K562 (cell line): ENCODE measurements around the gene MDC1. TPM values are rescaled to one million over a fixed set of nuclear protein-coding genes. Genes with fewer than 3 reads are reported as not detected.
A peak's percentile ranks its signal among the peaks of the same experiment; 100 is the strongest.

Source experiments
- ETV1 ChIP-seq: fragments of 450-650 bp; conservative IDR thresholded peaks from 2 replicates; pipeline ENCODE4 v1.6.1; 2016; ENCODE audit warnings: missing genetic modification characterization, control low read depth, low read depth, missing compliant biosample characterization
- GABPB1 ChIP-seq: sonication (generic); formaldehyde crosslinking; IDR thresholded peaks from 2 replicates; pipeline ENCODE4 v1.8.0; 2022; ENCODE audit warnings: mild to moderate bottlenecking, missing genetic modification reagents
- PTBP1 ChIP-seq: fragments of 200-400 bp; formaldehyde crosslinking; IDR thresholded peaks from 2 replicates; pipeline ENCODE4 v1.6.1; 2017; ENCODE audit warnings: low read depth, low read length
- ZNF140 ChIP-seq: fragments of 250-450 bp; sonication (Bioruptor Pico); IDR thresholded peaks from 2 replicates; pipeline ENCODE4 v1.8.0; 2021; ENCODE audit warnings: moderate library complexity, mild to moderate bottlenecking, inconsistent platforms
- ZNF175 ChIP-seq: fragments of 200-800 bp; sonication (Bioruptor generic); IDR thresholded peaks from 2 replicates; pipeline ENCODE4 v1.6.1; 2016; ENCODE audit warnings: low read depth, mild to moderate bottlenecking, missing genetic modification characterization, missing compliant biosample characterization
- polyA plus RNA-seq, 8 experiments: library from polyadenylated mRNA; depleted of rRNA in 4 of 8; stranded (reverse) in 5 of 8; unstranded in 3 of 8; fragments of >200 nt; fragmentation: Nextera tagmentation in 2 of 8; fragmentation: Illumina TruSeq in 1 of 8; extraction: Ambion mirVana in 2 of 8; extraction: Trizol in 1 of 8; gene quantifications; 2 replicates each; pipeline versions ENCODE4 v1.2.1 to v1.2.3, GENCODE V29; 2011 to 2014; ENCODE audit warnings: inconsistent platforms in 1 of 8, missing spikeins in 1 of 8
- total RNA-seq, 7 experiments: library from RNA; depleted of rRNA in 6 of 7; stranded (reverse); fragments of >200 nt in 6 of 7; fragmentation: Illumina TruSeq in 2 of 7; extraction: Trizol in 2 of 7; gene quantifications; 2 replicates each; pipeline versions ENCODE4 v1.2.1 to v1.2.3, GENCODE V29; 2011 to 2021; ENCODE audit warnings: low replicate concordance in 1 of 7
- TF ChIP-seq, protein P1 (sequence below): fragments of 200-600 bp; sonication (generic); IDR thresholded peaks from one replicate; pipeline ENCODE4 v1.6.1; 2012; ENCODE audit warnings: mild to moderate bottlenecking, low read depth, low read length, inconsistent platforms
- TF ChIP-seq, protein P2 (sequence below): sonication (generic); formaldehyde crosslinking; IDR thresholded peaks from 2 replicates; pipeline ENCODE4 v1.8.1; 2023; ENCODE audit warnings: missing genetic modification reagents, mild to moderate bottlenecking, borderline replicate concordance

Gene MDC1
- total and polyA plus RNA-seq, 9 of the 15 experiments (the other 6 are each of a cell fraction or from before 2014, with no cell fraction given): 8.2 to 114 (median 20.0) TPM

DNA sequence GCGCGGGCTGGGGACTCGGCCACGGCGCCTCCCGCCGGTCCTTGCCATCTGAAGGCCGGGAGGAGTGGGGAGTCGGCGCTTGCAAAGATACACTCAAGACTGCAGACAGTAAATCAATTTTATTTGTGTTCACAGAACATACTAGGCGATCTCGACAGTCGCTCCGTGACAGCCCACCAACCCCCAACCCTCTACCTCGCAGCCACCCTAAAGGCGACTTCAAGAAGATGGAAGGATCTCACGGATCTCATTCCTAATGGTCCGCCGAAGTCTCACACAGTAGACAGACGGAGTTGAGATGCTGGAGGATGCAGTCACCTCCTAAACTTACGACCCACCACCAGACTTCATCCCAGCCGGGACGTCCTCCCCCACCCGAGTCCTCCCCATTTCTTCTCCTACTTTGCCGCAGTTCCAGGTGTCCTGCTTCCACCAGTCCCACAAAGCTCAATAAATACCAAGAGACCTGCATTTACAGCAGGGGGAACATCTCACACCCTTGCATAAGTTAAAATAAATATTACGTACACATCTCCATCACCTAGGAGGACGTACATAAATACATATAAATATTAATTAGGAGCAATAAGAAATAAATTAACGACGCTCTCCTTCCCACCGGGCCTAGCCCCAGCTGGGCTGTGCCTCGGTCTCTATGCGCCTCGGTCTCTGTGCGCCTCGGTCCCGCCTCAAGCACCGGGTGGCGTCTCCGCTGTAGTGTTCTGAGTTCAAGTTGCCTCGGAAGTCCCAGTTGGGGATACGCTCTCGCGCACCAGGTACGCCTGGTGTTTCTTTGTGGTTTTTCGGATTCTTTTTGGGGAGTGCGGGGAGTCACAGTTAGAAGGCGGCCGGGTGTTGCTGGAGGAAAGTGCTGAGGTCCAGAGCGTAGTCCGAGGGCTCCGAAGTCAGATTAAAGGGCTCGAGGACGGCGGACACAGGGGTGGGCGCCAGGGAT is 26.3 kb upstream of the MDC1 start (continued):
- TF ChIP-seq, protein P1, sequence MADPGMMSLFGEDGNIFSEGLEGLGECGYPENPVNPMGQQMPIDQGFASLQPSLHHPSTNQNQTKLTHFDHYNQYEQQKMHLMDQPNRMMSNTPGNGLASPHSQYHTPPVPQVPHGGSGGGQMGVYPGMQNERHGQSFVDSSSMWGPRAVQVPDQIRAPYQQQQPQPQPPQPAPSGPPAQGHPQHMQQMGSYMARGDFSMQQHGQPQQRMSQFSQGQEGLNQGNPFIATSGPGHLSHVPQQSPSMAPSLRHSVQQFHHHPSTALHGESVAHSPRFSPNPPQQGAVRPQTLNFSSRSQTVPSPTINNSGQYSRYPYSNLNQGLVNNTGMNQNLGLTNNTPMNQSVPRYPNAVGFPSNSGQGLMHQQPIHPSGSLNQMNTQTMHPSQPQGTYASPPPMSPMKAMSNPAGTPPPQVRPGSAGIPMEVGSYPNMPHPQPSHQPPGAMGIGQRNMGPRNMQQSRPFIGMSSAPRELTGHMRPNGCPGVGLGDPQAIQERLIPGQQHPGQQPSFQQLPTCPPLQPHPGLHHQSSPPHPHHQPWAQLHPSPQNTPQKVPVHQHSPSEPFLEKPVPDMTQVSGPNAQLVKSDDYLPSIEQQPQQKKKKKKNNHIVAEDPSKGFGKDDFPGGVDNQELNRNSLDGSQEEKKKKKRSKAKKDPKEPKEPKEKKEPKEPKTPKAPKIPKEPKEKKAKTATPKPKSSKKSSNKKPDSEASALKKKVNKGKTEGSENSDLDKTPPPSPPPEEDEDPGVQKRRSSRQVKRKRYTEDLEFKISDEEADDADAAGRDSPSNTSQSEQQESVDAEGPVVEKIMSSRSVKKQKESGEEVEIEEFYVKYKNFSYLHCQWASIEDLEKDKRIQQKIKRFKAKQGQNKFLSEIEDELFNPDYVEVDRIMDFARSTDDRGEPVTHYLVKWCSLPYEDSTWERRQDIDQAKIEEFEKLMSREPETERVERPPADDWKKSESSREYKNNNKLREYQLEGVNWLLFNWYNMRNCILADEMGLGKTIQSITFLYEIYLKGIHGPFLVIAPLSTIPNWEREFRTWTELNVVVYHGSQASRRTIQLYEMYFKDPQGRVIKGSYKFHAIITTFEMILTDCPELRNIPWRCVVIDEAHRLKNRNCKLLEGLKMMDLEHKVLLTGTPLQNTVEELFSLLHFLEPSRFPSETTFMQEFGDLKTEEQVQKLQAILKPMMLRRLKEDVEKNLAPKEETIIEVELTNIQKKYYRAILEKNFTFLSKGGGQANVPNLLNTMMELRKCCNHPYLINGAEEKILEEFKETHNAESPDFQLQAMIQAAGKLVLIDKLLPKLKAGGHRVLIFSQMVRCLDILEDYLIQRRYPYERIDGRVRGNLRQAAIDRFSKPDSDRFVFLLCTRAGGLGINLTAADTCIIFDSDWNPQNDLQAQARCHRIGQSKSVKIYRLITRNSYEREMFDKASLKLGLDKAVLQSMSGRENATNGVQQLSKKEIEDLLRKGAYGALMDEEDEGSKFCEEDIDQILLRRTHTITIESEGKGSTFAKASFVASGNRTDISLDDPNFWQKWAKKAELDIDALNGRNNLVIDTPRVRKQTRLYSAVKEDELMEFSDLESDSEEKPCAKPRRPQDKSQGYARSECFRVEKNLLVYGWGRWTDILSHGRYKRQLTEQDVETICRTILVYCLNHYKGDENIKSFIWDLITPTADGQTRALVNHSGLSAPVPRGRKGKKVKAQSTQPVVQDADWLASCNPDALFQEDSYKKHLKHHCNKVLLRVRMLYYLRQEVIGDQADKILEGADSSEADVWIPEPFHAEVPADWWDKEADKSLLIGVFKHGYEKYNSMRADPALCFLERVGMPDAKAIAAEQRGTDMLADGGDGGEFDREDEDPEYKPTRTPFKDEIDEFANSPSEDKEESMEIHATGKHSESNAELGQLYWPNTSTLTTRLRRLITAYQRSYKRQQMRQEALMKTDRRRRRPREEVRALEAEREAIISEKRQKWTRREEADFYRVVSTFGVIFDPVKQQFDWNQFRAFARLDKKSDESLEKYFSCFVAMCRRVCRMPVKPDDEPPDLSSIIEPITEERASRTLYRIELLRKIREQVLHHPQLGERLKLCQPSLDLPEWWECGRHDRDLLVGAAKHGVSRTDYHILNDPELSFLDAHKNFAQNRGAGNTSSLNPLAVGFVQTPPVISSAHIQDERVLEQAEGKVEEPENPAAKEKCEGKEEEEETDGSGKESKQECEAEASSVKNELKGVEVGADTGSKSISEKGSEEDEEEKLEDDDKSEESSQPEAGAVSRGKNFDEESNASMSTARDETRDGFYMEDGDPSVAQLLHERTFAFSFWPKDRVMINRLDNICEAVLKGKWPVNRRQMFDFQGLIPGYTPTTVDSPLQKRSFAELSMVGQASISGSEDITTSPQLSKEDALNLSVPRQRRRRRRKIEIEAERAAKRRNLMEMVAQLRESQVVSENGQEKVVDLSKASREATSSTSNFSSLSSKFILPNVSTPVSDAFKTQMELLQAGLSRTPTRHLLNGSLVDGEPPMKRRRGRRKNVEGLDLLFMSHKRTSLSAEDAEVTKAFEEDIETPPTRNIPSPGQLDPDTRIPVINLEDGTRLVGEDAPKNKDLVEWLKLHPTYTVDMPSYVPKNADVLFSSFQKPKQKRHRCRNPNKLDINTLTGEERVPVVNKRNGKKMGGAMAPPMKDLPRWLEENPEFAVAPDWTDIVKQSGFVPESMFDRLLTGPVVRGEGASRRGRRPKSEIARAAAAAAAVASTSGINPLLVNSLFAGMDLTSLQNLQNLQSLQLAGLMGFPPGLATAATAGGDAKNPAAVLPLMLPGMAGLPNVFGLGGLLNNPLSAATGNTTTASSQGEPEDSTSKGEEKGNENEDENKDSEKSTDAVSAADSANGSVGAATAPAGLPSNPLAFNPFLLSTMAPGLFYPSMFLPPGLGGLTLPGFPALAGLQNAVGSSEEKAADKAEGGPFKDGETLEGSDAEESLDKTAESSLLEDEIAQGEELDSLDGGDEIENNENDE: no peak
- TF ChIP-seq ETV1 (tag) (0 out of 2 replicates have a peak, but pooled peaks have one; percentile 11), GABPB1 (CRISPR knock-in tag) (peak; percentile 1; the same call in 1 of the 2 replicates), PTBP1 (peak; percentile 53; the same call in 1 of the 2 replicates), ZNF175 (no peak; the same call in 1 of the 2 replicates), ZNF140 (CRISPR knock-in tag) (peak; percentile 23; the same call in 1 of the 2 replicates)
- TF ChIP-seq, protein P2, sequence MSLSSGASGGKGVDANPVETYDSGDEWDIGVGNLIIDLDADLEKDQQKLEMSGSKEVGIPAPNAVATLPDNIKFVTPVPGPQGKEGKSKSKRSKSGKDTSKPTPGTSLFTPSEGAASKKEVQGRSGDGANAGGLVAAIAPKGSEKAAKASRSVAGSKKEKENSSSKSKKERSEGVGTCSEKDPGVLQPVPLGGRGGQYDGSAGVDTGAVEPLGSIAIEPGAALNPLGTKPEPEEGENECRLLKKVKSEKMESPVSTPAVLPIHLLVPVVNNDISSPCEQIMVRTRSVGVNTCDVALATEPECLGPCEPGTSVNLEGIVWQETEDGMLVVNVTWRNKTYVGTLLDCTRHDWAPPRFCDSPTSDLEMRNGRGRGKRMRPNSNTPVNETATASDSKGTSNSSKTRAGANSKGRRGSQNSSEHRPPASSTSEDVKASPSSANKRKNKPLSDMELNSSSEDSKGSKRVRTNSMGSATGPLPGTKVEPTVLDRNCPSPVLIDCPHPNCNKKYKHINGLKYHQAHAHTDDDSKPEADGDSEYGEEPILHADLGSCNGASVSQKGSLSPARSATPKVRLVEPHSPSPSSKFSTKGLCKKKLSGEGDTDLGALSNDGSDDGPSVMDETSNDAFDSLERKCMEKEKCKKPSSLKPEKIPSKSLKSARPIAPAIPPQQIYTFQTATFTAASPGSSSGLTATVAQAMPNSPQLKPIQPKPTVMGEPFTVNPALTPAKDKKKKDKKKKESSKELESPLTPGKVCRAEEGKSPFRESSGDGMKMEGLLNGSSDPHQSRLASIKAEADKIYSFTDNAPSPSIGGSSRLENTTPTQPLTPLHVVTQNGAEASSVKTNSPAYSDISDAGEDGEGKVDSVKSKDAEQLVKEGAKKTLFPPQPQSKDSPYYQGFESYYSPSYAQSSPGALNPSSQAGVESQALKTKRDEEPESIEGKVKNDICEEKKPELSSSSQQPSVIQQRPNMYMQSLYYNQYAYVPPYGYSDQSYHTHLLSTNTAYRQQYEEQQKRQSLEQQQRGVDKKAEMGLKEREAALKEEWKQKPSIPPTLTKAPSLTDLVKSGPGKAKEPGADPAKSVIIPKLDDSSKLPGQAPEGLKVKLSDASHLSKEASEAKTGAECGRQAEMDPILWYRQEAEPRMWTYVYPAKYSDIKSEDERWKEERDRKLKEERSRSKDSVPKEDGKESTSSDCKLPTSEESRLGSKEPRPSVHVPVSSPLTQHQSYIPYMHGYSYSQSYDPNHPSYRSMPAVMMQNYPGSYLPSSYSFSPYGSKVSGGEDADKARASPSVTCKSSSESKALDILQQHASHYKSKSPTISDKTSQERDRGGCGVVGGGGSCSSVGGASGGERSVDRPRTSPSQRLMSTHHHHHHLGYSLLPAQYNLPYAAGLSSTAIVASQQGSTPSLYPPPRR: 0 out of 2 replicates have a peak, but pooled peaks have one; percentile 54
